Activated naive CD4-positive, alpha-beta T cell (primary cell): ENCODE results near the gene NCDN.

Experiments
- DNase-seq, 4 experiments: peaks; one replicate each; lab custom pipeline; 2025; lab: John Stamatoyannopoulos, UW

Gene NCDN

DNA sequence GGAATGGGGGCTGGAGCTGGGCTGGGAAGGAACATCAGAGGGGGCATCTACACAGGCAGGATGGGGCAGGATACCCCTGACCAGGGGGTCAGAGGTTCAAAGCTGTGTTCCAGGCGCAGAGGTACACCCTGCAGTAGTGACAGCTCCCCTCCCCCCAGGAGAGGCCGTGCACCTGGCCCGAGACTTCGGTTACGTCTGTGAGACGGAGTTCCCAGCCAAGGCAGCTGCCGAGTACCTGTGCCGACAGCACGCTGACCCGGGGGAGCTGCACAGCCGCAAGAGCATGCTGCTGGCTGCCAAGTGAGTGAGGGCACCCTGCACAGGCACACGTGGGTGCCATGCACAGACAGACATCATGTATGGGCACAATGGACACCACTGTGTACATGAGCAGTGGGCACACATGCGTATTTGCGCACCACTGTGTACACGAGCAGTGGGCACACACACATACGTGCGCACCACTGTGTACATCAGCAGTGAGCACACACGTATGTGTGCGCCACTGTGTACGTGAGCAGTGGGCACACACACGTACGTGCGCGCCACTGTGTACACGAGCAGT, 33.0 kb downstream of the NCDN start:
- no peak for DNase-seq

- DNase-seq = no peak
Observed at GRCh38 chr1:35591211-35591610, 33.6 kb downstream of the NCDN start.

- no peak for DNase-seq
Observed at GRCh38 chr1:35592991-35593769, 35.6 kb downstream of the NCDN start.

DNA sequence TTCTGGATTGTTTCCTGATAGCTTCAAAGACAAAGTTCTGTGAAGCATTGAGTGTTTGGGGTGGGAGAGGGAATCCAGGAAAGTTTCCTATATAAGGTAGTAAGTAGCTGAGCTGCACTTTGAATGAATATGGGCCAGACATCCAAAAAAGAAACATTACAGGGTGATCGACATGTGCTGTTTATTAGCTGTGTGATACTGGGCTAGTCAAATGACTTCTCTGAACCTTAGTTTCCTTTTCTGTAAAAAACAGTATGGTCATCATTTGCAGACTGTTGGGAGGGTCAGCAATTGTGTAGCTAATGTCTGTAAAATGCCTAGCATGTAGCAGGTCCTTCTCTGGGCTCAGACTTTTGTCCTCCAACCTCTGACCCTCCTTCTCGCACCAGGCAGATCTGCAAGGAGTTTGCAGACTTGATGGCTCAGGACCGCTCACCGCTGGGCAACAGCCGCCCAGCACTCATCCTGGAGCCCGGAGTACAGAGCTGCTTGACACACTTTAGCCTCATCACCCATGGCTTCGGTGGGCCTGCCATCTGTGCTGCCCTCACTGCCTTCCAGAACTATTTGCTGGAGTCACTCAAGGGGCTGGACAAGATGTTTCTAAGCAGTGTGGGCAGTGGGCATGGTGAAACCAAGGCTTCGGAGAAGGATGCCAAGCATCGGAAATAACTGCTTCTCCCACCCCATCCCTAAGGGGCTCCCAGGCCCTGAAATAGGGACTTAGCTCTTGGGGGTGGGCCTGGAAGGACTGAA, 36.6 kb downstream of the NCDN start:
- no peak for DNase-seq

GRCh38 chr1:35595684-35596083, 38.1 kb downstream of the NCDN start:
- no peak for DNase-seq

GRCh38 chr1:35597870-35598269, 40.3 kb downstream of the NCDN start:
- DNase-seq = no peak

DNA sequence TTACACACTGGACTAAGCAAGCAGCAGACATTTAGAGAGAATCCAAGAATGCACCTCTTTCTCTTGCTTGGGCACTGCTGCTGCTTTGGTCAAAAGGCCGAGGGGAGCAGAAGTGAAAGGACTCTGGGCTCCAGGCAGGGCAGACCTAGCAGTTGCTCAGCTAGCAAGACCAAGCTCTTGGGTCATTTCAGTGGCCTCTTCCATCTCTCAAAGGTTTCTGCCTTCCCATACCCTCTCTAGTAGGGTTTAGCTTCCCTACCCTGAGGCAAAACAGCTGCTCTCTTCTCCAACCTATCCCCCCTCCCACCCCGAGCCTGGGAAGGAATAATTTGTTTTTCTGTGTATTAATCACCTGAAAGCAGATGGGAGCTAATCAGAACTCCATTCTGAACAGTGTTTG, 41.3 kb downstream of the NCDN start:
- DNase-seq = no peak

DNA sequence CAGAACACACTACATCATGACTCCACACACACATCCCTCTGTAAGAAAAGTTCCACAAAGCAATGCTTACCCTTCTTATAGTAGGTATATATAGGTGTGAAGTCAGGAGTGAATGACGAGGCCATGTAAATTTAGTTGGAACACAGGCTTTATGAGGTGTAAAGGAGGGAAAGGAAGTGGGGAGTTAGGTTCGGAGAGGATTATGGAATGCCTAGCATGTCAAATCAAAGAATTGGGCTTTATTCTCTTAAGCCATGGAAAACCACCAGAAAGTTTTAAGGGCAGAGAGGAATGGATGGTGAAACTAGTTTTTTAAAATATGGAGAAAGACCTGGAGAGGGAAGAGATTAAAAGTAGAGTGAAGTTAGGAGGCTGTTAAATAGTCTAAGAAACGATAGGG, 41.8 kb downstream of the NCDN start:
- DNase-seq = no peak

DNA sequence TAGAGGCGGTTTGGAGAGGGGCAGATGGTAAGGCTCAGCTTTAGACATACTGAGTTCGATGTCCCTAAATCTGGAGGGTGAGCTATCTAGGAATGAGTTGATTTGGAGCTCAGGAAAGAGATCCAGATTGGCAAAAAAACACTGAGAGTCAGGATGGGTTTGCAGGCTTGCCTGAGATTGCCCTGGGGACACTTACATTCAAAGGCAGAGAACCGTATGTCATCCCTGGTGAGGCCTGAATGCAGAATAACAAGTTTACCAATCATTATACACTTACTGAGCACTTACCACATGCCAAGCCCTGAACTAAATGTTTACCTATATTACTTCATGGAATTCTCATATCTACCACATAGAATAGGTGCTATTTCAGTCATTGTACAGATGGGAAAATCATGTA, 43.0 kb downstream of the NCDN start:
- no peak for DNase-seq

DNA sequence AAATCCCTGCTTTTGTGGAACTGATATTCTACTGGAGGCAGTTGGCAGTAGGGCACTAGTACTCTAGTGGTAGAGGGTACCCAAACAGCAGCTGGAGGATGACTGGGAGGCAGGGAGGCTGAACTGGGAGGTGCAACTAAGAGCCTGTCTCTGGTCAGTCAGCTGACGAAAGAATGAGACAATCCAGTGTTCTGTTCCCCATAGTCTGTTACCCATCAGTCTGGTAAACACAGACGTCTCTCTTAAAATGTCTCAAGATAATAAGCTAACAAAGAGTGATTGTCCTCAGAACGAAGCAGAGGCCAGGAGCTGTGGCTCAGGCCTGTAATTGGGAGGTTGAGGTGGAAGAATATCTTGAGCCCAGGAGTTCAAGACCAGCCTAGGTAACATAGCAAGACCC, 45.9 kb downstream of the NCDN start:
- DNase-seq = no peak

DNA sequence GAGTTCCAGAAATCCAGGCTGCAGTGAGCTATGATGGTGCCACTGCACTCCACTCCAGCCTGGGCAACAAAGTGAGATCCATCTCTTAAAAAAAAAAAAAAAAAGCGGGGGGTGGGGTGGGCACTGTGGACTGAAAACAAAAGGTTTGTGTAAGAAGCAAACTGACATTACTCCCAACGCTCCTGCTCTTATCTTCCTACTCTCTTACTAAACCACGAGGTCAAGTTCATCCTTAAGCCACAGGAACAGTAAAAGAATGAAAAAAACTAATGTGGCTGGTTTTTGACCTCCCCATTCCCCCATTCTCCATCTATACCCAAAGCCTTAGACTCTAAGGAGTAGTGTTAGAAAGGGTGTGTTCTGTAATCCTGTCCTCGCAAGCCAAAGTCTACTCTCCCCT, 46.3 kb downstream of the NCDN start:
- DNase-seq = no peak

DNA sequence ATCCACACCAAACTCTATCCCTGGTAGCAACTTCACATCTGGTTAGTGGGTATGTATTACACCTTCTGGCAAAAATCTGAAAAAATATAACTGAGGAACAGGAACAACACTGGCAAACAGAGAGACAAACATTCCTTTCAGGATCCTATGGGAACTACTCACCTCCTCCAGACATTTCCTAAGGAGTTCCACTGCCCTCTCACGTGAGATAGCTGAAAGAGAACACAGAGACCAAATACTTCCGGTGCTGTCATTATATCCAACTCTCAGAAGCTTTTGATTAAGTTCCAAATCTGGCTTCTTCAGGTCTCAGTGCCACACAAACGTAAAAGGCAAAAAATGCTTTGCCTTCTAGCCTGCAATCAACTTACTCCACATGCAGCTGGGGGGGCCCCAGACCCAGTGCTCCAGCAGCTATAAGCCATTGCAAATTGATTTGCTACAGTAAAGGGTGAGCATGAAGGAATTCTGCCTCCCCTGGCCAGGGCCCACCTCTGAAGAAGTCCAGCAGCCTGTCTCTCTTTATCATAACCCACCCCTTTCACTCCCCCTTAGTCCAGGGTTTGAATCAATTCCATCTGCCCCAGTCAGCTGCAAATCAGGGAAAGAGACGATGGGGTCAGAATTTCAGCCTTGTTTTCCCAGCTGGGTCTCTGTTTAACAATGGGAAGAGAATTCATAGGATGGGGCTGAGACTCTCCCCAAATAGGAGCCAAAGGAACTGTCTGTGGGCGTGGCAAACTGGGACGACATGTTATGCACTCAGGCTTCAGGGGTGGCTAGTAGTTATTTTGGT, 47.7 kb downstream of the NCDN start:
- DNase-seq = no peak

- DNase-seq = no peak
Observed at GRCh38 chr1:35605867-35606182, 48.2 kb downstream of the NCDN start.

DNA sequence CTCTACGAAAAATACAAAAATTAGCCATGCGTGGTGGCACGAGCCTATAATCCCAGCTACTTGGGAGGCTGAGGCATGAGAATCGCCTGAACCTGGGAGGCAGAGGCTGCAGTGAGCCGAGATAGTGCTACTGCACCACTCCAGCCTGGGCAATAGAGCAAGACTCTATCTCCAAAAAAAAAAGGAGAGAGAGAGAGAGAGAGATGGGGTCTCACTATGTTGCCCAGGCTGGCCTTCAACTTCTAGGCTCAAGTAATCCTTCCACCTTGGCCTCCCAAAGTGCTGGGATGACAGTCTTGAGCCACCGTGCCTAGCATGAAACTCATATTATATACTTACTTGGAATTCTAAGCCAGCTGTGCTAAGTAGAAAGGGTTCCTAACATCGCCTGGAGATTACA, 54.1 kb downstream of the NCDN start:
- no peak for DNase-seq

DNA sequence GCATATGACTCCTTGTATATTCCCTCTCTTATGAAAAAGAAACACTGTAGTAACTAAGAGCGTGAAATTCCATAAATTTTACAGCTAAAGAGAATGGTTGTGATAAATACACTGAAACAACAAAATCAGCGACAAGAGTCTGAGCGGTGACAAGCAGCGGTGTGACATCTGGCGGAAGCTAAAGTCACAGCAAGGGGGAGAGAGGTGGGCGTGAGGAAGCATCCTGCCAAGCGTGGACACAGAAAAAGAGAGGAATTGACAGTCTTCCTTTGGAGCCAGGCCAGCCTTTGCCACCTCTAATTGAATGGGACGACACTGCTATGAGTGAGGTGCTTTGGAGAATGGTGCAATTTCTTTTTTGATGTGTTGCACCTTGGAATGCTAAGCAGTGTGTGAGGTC, 57.8 kb downstream of the NCDN start:
- DNase-seq = no peak
